ENCODE measurements around the gene CDC42BPA.

DNA sequence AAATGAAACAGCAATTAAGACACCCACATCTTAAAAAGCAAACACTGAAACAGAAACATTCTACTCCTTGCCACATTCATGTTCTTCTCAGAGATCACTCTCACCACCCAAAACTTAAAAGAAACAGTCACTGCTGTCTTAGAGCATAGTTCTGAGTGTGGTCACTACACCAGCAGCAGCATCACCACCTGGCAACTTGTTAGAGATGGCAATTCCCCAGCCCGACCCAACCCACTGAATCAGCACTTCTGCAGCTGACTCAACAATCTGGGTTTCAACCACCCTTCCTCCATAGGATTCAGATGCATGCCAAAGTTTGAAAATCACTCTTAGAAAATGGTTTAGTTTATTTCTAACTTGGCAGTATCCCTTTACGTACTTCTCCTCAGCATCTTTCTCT is 126.1 kb downstream of the CDC42BPA start:
- TF ChIP-seq EZH2 (IDR thresholded peaks at IDR 0.05) (no peak), FOXP2 (optimal IDR thresholded peaks at IDR 0.05; ENCODE audit: control extremely low read depth, extremely low read length, insufficient read depth) (no peak), POLR2AphosphoS5 (IDR thresholded peaks at IDR 0.05; ENCODE audit: borderline replicate concordance, low read depth, low read length) (no peak)

Measured in SK-N-MC (cell line).